Effector memory CD4-positive, alpha-beta T cell (primary cell): ENCODE results near the gene FOXS1.
A peak's percentile ranks its signal among the peaks of the same experiment; 100 is the strongest.

ENCODE experiments used
- DNase-seq, 3 donors: peaks; one replicate each; pipeline ENCODE4 v3.0.0-alpha.2; 2020
- H3K27ac ChIP-seq: 2 replicates; pipeline ENCODE4 v1.7.0; 2013; ENCODE audit warnings: mild to moderate bottlenecking, low read length, moderate library complexity; ENCODE audit not compliant: insufficient read depth, poor library complexity, severe bottlenecking
- H3K27me3 ChIP-seq: replicated peaks from 2 replicates; pipeline ENCODE4 v1.7.0; 2013; ENCODE audit warnings: mild to moderate bottlenecking, low read length; ENCODE audit not compliant: insufficient read depth, control insufficient read depth, poor library complexity, severe bottlenecking
- H3K36me3 ChIP-seq: 2 replicates; pipeline ENCODE4 v1.7.0; 2013; ENCODE audit warnings: mild to moderate bottlenecking, low read length, moderate library complexity; ENCODE audit not compliant: control insufficient read depth, insufficient read depth
- H3K4me1 ChIP-seq: 2 replicates; pipeline ENCODE4 v1.7.0; 2013; ENCODE audit warnings: low read length, mild to moderate bottlenecking; ENCODE audit not compliant: control insufficient read depth, insufficient read depth, poor library complexity, severe bottlenecking
- H3K4me3 ChIP-seq: 2 replicates; pipeline ENCODE4 v1.7.0; 2013; ENCODE audit warnings: low read length, low read depth, mild to moderate bottlenecking; ENCODE audit not compliant: insufficient read depth, poor library complexity, severe bottlenecking
- H3K9me3 ChIP-seq: 2 replicates; pipeline ENCODE4 v1.7.0; 2013; ENCODE audit warnings: mild to moderate bottlenecking, low read length, moderate library complexity; ENCODE audit not compliant: control insufficient read depth

Gene FOXS1

DNA sequence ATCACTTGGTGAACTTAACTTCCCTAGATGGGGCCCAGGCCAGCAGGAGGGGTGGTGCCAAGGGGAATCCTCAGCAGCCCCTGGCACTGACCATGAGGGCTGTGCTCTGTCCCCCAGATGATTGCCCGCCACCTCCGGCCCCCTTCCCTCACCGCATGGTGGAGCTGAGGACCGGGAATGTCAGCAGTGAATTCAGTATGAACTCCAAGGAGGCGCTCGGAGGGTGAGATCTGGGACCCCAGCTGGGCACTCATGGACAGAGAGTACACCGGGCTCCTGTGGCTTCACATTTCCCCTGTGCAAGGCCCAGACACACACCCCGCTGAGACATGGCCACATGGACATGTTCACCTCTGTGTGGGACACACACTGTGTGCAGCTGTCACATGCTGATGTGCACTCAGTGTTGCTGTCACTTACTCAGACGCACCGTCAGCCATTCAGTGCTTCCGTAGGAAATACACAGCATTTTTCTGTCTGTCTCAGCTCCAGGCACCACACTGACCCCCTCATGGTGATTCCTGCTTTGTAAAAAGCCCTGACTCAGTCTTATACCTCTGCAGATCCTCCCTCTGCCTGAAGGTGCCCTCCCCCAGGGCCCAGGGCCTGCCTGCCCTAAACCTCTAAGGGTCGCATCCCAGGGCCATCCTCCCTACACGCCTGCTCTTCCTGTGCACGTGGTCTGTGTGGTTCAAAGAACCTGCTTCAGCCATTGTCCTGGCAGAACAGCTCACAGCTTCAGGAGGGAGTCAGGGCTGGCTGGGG is 21.9 kb downstream of the FOXS1 start:
- H3K27me3 ChIP-seq: no peaks in the 10 kb centered on the region
- no peak for DNase-seq
- peaks cover 3% of the 10 kb centered on the region for H3K4me1 ChIP-seq
- no peak overlapping the region for H3K27ac ChIP-seq
- no peak overlapping the region for H3K4me3 ChIP-seq
- H3K36me3 ChIP-seq: no peaks in the 10 kb centered on the region
- H3K9me3 ChIP-seq: no peaks in the 10 kb centered on the region

DNA sequence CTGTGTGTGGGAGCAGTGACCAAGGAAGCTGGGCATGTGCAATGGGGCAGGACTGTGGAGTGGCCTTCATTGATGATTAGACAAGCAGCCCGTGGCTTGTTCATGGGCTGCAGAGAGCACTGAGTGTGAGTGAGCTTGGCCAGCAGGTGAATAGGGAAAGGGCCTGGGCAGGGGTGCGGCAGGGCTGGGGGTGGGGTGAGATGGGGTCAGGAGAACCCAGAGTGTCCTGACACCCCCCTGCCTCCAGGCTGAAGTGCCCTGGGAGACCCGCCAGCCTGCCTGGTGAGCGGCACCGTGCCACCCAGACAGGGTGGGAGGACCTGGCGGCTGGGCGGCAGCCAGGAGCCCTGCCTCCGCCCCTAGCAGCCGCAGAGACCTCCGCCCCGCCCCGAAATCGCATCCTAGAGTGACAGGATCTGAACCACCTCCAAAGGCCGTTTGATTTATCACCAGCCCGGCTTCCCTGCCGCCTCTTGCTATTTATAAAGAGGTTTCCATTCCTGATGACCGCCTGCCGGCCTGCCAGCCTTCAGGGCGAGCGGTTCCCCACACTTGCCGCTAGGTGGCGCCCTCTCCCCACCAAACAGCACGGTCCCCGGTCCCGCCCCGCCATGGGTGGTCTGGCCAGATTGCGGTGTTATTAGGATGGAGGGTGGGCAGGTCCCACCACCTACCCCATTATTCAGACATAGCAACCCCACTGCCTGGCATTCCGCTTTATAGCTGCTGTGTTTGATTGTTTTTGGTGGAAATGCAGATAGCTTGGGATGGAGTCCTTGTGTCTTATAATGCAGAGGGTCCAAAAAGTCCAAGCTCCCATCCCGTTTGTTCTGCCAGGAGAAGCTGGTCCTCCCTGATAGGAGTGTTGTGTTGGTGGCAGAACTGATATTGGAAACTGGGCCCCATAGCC is 22.7 kb downstream of the FOXS1 start:
- Histone ChIP-seq H3K4me3 (no peak overlapping the region), H3K36me3 (no peaks in the 10 kb centered on the region), H3K27ac (no peak overlapping the region), H3K9me3 (no peaks in the 10 kb centered on the region), H3K27me3 (no peaks in the 10 kb centered on the region), H3K4me1 (peaks cover 3% of the 10 kb centered on the region)
- DNase-seq: peak; percentile 42 to 65 (median 59)

DNA sequence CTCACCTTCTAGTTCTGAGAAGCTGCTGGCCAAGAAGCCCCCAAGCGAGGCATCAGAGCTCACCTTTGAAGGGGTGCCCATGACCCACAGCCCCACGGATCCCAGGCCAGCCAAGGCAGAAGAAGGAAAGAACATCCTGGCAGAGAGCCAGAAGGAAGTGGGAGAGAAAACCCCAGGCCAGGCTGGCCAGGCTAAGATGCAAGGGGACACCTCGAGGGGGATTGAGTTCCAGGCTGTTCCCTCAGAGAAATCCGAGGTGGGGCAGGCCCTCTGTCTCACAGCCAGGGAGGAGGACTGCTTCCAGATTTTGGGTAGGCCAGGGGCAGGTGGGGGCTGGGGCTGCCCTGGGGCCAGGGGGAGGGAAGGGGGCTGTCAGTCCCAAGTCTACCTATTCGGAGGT is 24.0 kb downstream of the FOXS1 start:
- no peaks in the 10 kb centered on the region for H3K9me3 ChIP-seq
- no peaks in the 10 kb centered on the region for H3K36me3 ChIP-seq
- no peak overlapping the region for H3K4me3 ChIP-seq
- H3K4me1 ChIP-seq: peaks cover 3% of the 10 kb centered on the region
- no peak overlapping the region for H3K27ac ChIP-seq
- H3K27me3 ChIP-seq: no peaks in the 10 kb centered on the region
- no peak for DNase-seq

- no peak for DNase-seq
- Histone ChIP-seq H3K4me1 (peaks cover 3% of the 10 kb centered on the region), H3K4me3 (no peak overlapping the region), H3K27me3 (no peaks in the 10 kb centered on the region), H3K36me3 (no peaks in the 10 kb centered on the region), H3K27ac (no peak overlapping the region), H3K9me3 (no peaks in the 10 kb centered on the region)
These were observed 25.2 kb downstream of the FOXS1 start for GRCh38 chr20:31820228-31820627.

GRCh38 chr20:31819083-31819784 is 26.2 kb downstream of the FOXS1 start, which contains the start of gene MYLK2:
TSS of gene MYLK2 (plus strand) at chr20:31819356. CDS start at chr20:31819581, 225 bp downstream.
- Histone ChIP-seq H3K27me3 (no peaks in the 10 kb centered on the region), H3K9me3 (no peaks in the 10 kb centered on the region), H3K36me3 (no peaks in the 10 kb centered on the region), H3K27ac (no peak within 1 kb of the TSS), H3K4me3 (no peak within 1 kb of the TSS), H3K4me1 (peaks cover 3% of the 10 kb centered on the region)
- no peak for DNase-seq

DNA sequence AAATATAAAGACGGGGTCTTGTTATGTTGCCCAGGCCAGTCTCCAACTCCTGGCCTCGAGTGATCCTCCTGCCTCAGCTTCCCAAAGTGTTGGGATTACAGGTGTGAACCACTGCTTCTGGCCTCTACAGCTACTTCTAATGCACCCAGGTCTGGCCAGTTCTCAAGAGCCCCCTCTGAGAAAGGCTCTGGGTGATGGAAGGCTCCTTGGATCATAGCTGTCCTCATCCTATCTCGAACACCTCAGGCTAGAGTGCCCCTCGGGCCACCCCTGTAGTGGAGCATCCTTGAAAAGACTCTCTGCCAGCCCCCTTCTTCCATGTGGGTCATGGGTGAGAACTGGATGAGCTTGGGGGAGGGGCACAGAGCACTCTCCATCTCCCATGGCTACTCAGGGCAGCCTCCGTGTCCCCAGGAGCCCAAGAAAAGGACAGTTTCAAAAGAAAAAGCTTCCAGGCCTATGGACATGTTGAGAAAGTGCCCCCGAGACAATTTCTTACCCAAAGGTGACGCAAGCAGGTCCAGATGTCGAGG is 27.0 kb downstream of the FOXS1 start:
- Histone ChIP-seq H3K4me1 (peaks cover 3% of the 10 kb centered on the region), H3K4me3 (no peak overlapping the region), H3K9me3 (no peaks in the 10 kb centered on the region), H3K36me3 (no peaks in the 10 kb centered on the region), H3K27ac (no peak overlapping the region), H3K27me3 (no peaks in the 10 kb centered on the region)
- no peak for DNase-seq

GRCh38 chr20:31817461-31817860 is 27.9 kb downstream of the FOXS1 start:
- Histone ChIP-seq H3K4me3 (no peak overlapping the region), H3K27ac (no peak overlapping the region), H3K36me3 (no peaks in the 10 kb centered on the region), H3K27me3 (no peaks in the 10 kb centered on the region), H3K4me1 (no peaks in the 10 kb centered on the region), H3K9me3 (no peaks in the 10 kb centered on the region)
- DNase-seq: no peak

DNA sequence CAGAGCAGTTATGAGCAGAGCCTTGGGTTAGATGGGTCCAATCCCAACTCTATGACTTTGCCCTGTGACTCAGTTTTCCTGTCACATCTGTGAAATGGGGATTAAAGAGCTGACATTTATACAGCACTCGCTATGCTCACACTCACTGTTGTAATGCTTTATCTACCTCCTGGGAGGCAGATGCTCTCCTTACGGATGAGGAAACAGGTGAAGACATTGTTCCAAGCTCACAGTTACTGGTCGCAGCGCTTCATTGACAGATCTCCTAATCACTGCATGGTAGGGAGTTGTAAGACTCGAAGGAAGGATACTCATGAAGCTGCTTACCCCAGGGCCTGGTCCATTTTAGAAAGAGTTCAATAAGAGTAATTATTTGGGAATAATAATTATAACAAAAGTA is 29.2 kb downstream of the FOXS1 start:
- Histone ChIP-seq H3K9me3 (no peaks in the 10 kb centered on the region), H3K27me3 (no peaks in the 10 kb centered on the region), H3K36me3 (no peaks in the 10 kb centered on the region), H3K4me1 (no peaks in the 10 kb centered on the region), H3K27ac (no peak overlapping the region), H3K4me3 (no peak overlapping the region)
- no peak for DNase-seq

DNA sequence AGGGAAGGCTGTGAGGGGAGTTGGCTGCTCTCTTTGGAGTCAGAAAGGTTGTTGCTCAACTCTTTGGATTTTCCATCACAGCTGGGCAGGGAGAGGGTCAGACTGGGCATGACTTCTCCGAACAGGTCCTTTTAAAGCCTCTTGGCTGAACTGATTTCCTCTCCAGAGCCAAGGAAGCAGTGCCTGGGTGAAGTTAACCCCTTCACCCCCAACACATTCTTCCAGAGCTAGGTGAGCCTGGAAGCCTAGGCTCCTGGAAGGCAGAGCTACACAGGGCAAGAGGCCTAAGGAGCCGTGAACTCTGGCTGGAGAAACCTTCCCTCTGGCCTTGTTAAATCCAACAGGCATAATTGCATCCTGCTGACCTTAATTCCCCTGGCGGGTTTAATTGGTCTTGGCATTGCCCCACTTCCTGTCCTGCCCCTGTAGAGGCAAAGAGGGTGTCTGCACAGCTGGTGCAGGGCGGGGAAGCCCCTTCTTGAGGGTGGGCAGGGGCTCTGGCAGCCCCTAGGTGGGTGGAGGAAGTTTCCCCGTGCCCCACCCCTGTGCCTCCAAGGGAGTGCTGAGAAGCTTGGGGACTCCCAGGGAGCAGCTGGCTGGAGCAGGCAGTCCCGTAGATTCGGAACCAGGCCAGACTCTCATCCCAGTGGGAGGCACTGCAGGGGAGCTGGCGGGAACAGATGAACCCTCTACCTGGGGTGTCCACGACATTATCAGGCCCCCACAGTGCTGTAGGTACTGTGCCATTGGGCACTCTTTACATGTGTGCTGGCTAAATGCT is 29.8 kb downstream of the FOXS1 start:
- no peak for DNase-seq
- Histone ChIP-seq H3K9me3 (no peaks in the 10 kb centered on the region), H3K36me3 (no peaks in the 10 kb centered on the region), H3K27ac (no peak overlapping the region), H3K4me1 (no peaks in the 10 kb centered on the region), H3K27me3 (no peaks in the 10 kb centered on the region), H3K4me3 (no peak overlapping the region)
